HepG2 (cell line): Measurements from ENCODE around the gene YLPM1. TPM values are rescaled to one million over a fixed set of nuclear protein-coding genes. Genes with fewer than 3 reads are reported as not detected.

Source experiments
- ATAC-seq: fragments of 200-7000 bp; cut with Tn5 transposase; 3 replicates; pipeline ENCODE4 v1.9.1; 2020; ENCODE audit warnings: mild to moderate bottlenecking, moderate library complexity
- BruUV-seq: library from RNA; stranded (reverse); fragments of 400-500 nt; replicated peaks from 2 replicates; lab custom pipeline; 2021; lab: Mats Ljungman, UMichigan
- CTCF ChIA-PET: fragments of 300-600 bp; formaldehyde crosslinking; extraction: SDS; loops from one replicate; lab custom pipeline; 2021; ENCODE audit warnings: low total read pairs, inconsistent platforms, low intra/inter-chr PET ratio; lab: Yijun Ruan, JAX
- POLR2A ChIA-PET: fragments of 350-600 bp; sonication (Branson Sonifier 250); formaldehyde crosslinking; loops from one replicate; lab custom pipeline; 2020; ENCODE audit warnings: antibody characterized with exemption, inconsistent platforms; lab: Yijun Ruan, JAX
- DNase-seq: peaks from one replicate; pipeline ENCODE4 v3.0.0-alpha.2; 2015; ENCODE audit warnings: low spot score
- FAIRE-seq: peaks from 3 replicates; lab custom pipeline; 2011; peaks lifted over from hg19 to GRCh38; lab: Jason Lieb, UNC
- H2AFZ ChIP-seq: one replicate; pipeline ENCODE4 v1.6.1; 2011; ENCODE audit warnings: low read length, inconsistent platforms
- H3K27ac ChIP-seq: fragments of 300-600 bp; 3 replicates; pipeline ENCODE4 v1.8.0; 2011; ENCODE audit warnings: mixed run types, mild to moderate bottlenecking, mixed read lengths, low read length, inconsistent platforms; ENCODE audit not compliant: insufficient read depth; ENCODE audit errors: extremely low read length
- H3K27me3 ChIP-seq, 2 experiments: fragments of 200-600 bp in 1 of 2; 2 replicates in 1 of 2; 3 replicates in 1 of 2; pipeline versions ENCODE4 v1.6.0 to v1.8.0; 2011; ENCODE audit warnings: low read length in 2 of 2, mild to moderate bottlenecking in 2 of 2, moderate library complexity in 2 of 2, inconsistent platforms in 1 of 2; ENCODE audit not compliant: insufficient read depth in 2 of 2, control insufficient read depth in 1 of 2
- H3K36me3 ChIP-seq, 2 experiments: fragments of 200-600 bp in 1 of 2; replicated peaks in 1 of 2; 2 replicates in 1 of 2; 3 replicates in 1 of 2; pipeline versions ENCODE4 v1.5.1 to v1.8.0; 2011; ENCODE audit warnings: low read length in 2 of 2, inconsistent platforms in 1 of 2; ENCODE audit not compliant: insufficient read depth in 2 of 2, control insufficient read depth in 1 of 2
- H3K4me1 ChIP-seq: 2 replicates; pipeline ENCODE4 v1.5.1; 2012; ENCODE audit warnings: low read length, inconsistent platforms; ENCODE audit not compliant: insufficient read depth
- H3K4me2 ChIP-seq: 2 replicates; pipeline ENCODE4 v1.6.0; 2011; ENCODE audit warnings: low read depth, low read length, inconsistent platforms
- H3K4me3 ChIP-seq, 3 experiments: fragments of 200-600 bp in 1 of 3; sonication (generic), shearing (Covaris generic) in 1 of 3; replicated peaks in 1 of 3; 2 replicates each; pipeline ENCODE4 v1.5.1; 2011 to 2016; ENCODE audit warnings: low read length in 3 of 3, inconsistent platforms in 2 of 3, low read depth in 2 of 3, mild to moderate bottlenecking in 2 of 3, control low read depth in 1 of 3, mixed read lengths in 1 of 3; ENCODE audit not compliant: insufficient read depth in 1 of 3
- H3K79me2 ChIP-seq: one replicate; pipeline ENCODE4 v1.6.1; 2011; ENCODE audit warnings: low read length, inconsistent platforms; ENCODE audit not compliant: insufficient read depth
- H3K9ac ChIP-seq: 2 replicates; pipeline ENCODE4 v1.6.0; 2011; ENCODE audit warnings: mild to moderate bottlenecking, low read depth, low read length, inconsistent platforms; ENCODE audit not compliant: insufficient read depth
- H3K9me3 ChIP-seq: 2 replicates; pipeline ENCODE4 v1.5.1; 2012; ENCODE audit warnings: mild to moderate bottlenecking, low read length
- H4K20me1 ChIP-seq: 2 replicates; pipeline ENCODE4 v1.6.0; 2011; ENCODE audit warnings: inconsistent platforms, mild to moderate bottlenecking, low read length, moderate library complexity; ENCODE audit not compliant: insufficient read depth
- CEBPB ChIP-seq: IDR thresholded peaks from 2 replicates; pipeline ENCODE4 v1.6.1; 2011; ENCODE audit warnings: low read depth, low read length, improper control_type of control experiment, borderline replicate concordance
- CEBPG ChIP-seq: IDR thresholded peaks from 2 replicates; pipeline ENCODE4 v1.6.1; 2016
- FOXK2 ChIP-seq: fragments of 450-650 bp; IDR thresholded peaks from 2 replicates; pipeline ENCODE4 v1.6.1; 2016
- IKZF5 ChIP-seq: IDR thresholded peaks from 2 replicates; pipeline ENCODE4 v1.6.1; 2018; ENCODE audit warnings: missing genetic modification reagents, mild to moderate bottlenecking, missing compliant biosample characterization
- SMARCC2 ChIP-seq: fragments of 450-650 bp; IDR thresholded peaks from 2 replicates; pipeline ENCODE4 v1.6.1; 2017; ENCODE audit warnings: antibody characterized with exemption, mild to moderate bottlenecking
- SNAI1 ChIP-seq: sonication (generic); formaldehyde crosslinking; IDR thresholded peaks from 2 replicates; pipeline ENCODE4 v1.5.0; 2020; ENCODE audit warnings: mild to moderate bottlenecking, missing genetic modification reagents, borderline replicate concordance
- ZFP90 ChIP-seq: sonication (generic); formaldehyde crosslinking; IDR thresholded peaks from 2 replicates; pipeline ENCODE4 v1.8.0; 2022; ENCODE audit warnings: missing genetic modification reagents, mild to moderate bottlenecking, inconsistent platforms, borderline replicate concordance
- ZNF7 ChIP-seq: IDR thresholded peaks from 2 replicates; pipeline ENCODE4 v1.6.1; 2016; ENCODE audit warnings: missing biosample characterization, missing genetic modification reagents
- ZNF747 ChIP-seq: sonication (generic); formaldehyde crosslinking; IDR thresholded peaks from 2 replicates; pipeline ENCODE4 v1.8.1; 2023; ENCODE audit warnings: missing genetic modification reagents, mild to moderate bottlenecking, borderline replicate concordance
- ZNF761 ChIP-seq: sonication (generic); formaldehyde crosslinking; conservative IDR thresholded peaks from 2 replicates; pipeline ENCODE4 v1.4.0; 2020; ENCODE audit warnings: mild to moderate bottlenecking, missing genetic modification reagents
- WGBS: methylation state at CpG from one replicate; pipeline ENCODE4 v1.1.6; 2017; ENCODE audit warnings: low lambda C conversion rate; 5-methylcytosine and 5-hydroxymethylcytosine counted together
- in situ Hi-C: cut with HindIII; loops from 2 replicates; pipeline ENCODE4 v1.10.0; 2017; ENCODE audit warnings: low pct_unique_long_range_greater_than_20kb; ENCODE audit not compliant: extremely low pct_ligation_motif_present
- intact Hi-C: fragments of 100-400 bp; cut with micrococcal nuclease; formaldehyde crosslinking; loops from one replicate; pipeline ENCODE4 v1.10.0; 2022; ENCODE audit not compliant: unreplicated experiment
- polyA plus RNA-seq, 8 experiments: library from polyadenylated mRNA; depleted of rRNA in 3 of 8; stranded (reverse) in 7 of 8; unstranded in 1 of 8; fragments of >200 nt; fragmentation: Illumina TruSeq in 4 of 8; extraction: Trizol in 4 of 8; gene quantifications; 2 replicates each; pipeline versions ENCODE4 v1.2.1 to v1.2.3, GENCODE V29; 2011 to 2016; ENCODE audit warnings: low read depth in 4 of 8, missing spikeins in 1 of 8, mixed read lengths in 1 of 8; ENCODE audit not compliant: insufficient read depth in 1 of 8
- total RNA-seq, 5 experiments: library from RNA; depleted of rRNA; stranded (reverse); fragments of >200 nt; fragmentation: Illumina TruSeq; extraction: Trizol; gene quantifications; 2 replicates each; pipeline ENCODE4 v1.2.3, GENCODE V29; 2016; ENCODE audit warnings: low read depth in 1 of 5
- TF ChIP-seq, protein P1 (sequence below): sonication (generic); formaldehyde crosslinking; IDR thresholded peaks from 2 replicates; pipeline ENCODE4 v1.4.0; 2020; ENCODE audit warnings: missing genetic modification reagents

The YLPM1 gene
- total and polyA plus RNA-seq, 2 of the 13 experiments (the other 11 are each of a cell fraction or from before 2014, with no cell fraction given) = 6.7 to 21.9 TPM

GRCh38 chr14:74793506-74794155, 30.5 kb downstream of the YLPM1 start:
- Histone ChIP-seq H3K27ac (no peak overlapping the region), H3K79me2 (peaks cover 14% of the 10 kb centered on the region), H2AFZ (no peak overlapping the region), H3K27me3 (no peaks in the 10 kb centered on the region), H3K9me3 (no peaks in the 10 kb centered on the region), H3K36me3 (peaks cover 8 to 30% of the 10 kb centered on the region in 2 experiments), H3K4me2 (no peak overlapping the region), H3K9ac (no peak overlapping the region), H3K4me3 (no peak overlapping the region), H4K20me1 (no peaks in the 10 kb centered on the region; the same call in 1 of the 2 replicates), H3K4me1 (no peaks in the 10 kb centered on the region)
- intact Hi-C loops (no loop called here), in situ Hi-C loops (loop anchor here (25.0 kb wide), 1 partner anchor 181 kb away; the partner anchor contains the start of gene LTBP2)
- CTCF ChIA-PET = interaction anchor here (0.7 kb wide), 1 partner anchor 185 kb away, joined by 3 read pairs; no protein-coding TSS in a partner anchor
- FAIRE-seq (no peak), ATAC-seq (no peak), DNase-seq (no peak)
- POLR2A ChIA-PET = no interaction called here
- 92% methylated on average over 3 of the region's 3 CpGs for WGBS
- TF ChIP-seq ZFP90 (CRISPR knock-in tag) (no peak), ZNF7 (CRISPR knock-in tag) (0 out of 2 replicates have a peak, but pooled peaks have one; percentile 18)
- BruUV-seq = no TSS peak

DNA sequence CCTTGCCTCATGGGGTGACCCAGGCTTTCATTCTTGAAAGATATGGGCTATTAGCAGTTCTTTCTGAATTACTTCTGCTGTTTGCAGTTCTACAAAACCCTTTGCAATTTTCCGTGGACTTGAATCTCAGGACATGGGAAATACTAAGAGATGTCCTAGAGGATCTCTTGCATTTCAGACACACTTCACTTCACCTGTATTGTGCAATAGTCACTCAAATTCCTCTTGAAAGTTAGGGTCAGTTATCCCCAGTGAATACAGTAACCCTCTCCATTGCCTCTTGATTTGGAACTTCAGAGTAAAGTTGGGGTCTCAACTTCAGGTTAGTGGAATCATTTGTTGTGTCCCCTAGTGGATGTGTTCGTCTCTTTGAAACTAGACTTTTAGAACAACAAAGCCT, 31.8 kb downstream of the YLPM1 start:
- Histone ChIP-seq H3K4me1 (no peaks in the 10 kb centered on the region), H3K4me2 (no peak overlapping the region), H2AFZ (no peak overlapping the region), H3K79me2 (peaks cover 12% of the 10 kb centered on the region), H4K20me1 (no peaks in the 10 kb centered on the region; the same call in 1 of the 2 replicates), H3K4me3 (no peak overlapping the region), H3K9me3 (no peaks in the 10 kb centered on the region), H3K36me3 (peaks cover 11 to 41% of the 10 kb centered on the region in 2 experiments), H3K27me3 (no peaks in the 10 kb centered on the region), H3K27ac (no peak overlapping the region), H3K9ac (no peak overlapping the region)
- in situ Hi-C loops = loop anchor here (25.0 kb wide), 1 partner anchor 183 kb away; the partner anchor contains the start of gene LTBP2
- no TSS peak for BruUV-seq
- ChIA-PET POLR2A (no interaction called here), CTCF (no interaction called here)
- WGBS = 96% methylated on average over 2 of the region's 2 CpGs
- FAIRE-seq (no peak), DNase-seq (no peak), ATAC-seq (no peak)
- no peak for TF ChIP-seq IKZF5 (CRISPR knock-in tag)
- no peak for TF ChIP-seq SNAI1 (CRISPR knock-in tag)
- TF ChIP-seq, protein P1, sequence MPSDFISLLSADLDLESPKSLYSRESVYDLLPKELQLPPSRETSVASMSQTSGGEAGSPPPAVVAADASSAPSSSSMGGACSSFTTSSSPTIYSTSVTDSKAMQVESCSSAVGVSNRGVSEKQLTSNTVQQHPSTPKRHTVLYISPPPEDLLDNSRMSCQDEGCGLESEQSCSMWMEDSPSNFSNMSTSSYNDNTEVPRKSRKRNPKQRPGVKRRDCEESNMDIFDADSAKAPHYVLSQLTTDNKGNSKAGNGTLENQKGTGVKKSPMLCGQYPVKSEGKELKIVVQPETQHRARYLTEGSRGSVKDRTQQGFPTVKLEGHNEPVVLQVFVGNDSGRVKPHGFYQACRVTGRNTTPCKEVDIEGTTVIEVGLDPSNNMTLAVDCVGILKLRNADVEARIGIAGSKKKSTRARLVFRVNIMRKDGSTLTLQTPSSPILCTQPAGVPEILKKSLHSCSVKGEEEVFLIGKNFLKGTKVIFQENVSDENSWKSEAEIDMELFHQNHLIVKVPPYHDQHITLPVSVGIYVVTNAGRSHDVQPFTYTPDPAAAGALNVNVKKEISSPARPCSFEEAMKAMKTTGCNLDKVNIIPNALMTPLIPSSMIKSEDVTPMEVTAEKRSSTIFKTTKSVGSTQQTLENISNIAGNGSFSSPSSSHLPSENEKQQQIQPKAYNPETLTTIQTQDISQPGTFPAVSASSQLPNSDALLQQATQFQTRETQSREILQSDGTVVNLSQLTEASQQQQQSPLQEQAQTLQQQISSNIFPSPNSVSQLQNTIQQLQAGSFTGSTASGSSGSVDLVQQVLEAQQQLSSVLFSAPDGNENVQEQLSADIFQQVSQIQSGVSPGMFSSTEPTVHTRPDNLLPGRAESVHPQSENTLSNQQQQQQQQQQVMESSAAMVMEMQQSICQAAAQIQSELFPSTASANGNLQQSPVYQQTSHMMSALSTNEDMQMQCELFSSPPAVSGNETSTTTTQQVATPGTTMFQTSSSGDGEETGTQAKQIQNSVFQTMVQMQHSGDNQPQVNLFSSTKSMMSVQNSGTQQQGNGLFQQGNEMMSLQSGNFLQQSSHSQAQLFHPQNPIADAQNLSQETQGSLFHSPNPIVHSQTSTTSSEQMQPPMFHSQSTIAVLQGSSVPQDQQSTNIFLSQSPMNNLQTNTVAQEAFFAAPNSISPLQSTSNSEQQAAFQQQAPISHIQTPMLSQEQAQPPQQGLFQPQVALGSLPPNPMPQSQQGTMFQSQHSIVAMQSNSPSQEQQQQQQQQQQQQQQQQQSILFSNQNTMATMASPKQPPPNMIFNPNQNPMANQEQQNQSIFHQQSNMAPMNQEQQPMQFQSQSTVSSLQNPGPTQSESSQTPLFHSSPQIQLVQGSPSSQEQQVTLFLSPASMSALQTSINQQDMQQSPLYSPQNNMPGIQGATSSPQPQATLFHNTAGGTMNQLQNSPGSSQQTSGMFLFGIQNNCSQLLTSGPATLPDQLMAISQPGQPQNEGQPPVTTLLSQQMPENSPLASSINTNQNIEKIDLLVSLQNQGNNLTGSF = no peak
- no peak for TF ChIP-seq SMARCC2
- peak; percentile 40; the same call in 1 of the 2 replicates for TF ChIP-seq CEBPG (CRISPR knock-in tag)
- no peak for TF ChIP-seq ZNF761
- TF ChIP-seq ZNF747 (CRISPR knock-in tag) = no peak
- TF ChIP-seq CEBPB = peak; percentile 77
- TF ChIP-seq FOXK2 = no peak
- intact Hi-C loops = no loop called here
